Epithelial cell of esophagus (primary cell): ENCODE data around the gene MTCL1.
A peak's percentile ranks its signal among the peaks of the same experiment; 100 is the strongest.

Source experiments
- DNase-seq: peaks from one replicate; pipeline ENCODE4 v3.0.0; 2010; ENCODE audit warnings: low read depth
- H3K4me3 ChIP-seq: 2 replicates; pipeline ENCODE4 v1.5.1; 2011; ENCODE audit warnings: mild to moderate bottlenecking, low read length, control low read depth
- CTCF ChIP-seq: IDR thresholded peaks from 2 replicates; pipeline ENCODE4 v1.5.1; 2011; ENCODE audit warnings: low read depth, mild to moderate bottlenecking, low read length, control low read depth, inconsistent platforms; ENCODE audit not compliant: insufficient read depth; ENCODE audit errors: missing control alignments

MTCL1 gene

DNA sequence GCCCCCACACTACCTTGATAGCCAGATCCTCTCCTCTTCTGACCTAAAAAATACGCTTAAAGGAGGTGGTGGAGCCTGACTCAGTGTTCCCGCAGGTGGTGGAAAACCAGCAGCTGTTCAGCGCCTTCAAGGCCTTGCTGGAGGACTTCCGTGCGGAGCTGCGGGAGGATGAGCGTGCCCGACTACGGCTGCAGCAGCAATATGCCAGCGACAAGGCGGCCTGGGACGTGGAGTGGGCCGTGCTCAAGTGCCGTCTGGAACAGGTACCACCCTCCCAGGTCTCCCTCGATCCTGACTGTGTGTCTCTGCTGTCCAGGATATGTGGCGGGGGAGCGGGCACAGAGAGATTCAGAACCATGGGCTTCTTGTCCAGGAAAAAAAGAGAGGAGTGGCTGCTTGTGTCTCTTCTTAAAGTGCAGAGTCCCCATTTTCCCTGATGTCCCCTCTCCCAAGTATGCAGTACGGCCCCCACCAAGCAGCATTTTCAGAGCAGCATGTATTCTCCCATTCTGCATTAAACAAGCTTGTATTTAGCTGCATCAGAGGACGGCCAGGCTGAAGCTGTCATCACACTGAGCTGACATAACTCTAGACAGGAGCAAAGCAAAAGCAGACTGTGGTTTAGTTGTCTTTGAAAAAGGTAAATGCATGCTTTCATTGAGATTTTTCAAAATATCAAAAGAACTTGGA is 101.6 kb downstream of the MTCL1 start:
- no peak for DNase-seq
- TF ChIP-seq CTCF = no peak
- no peak overlapping the region for H3K4me3 ChIP-seq

- H3K4me3 ChIP-seq = no peak overlapping the region
- no peak for DNase-seq
- TF ChIP-seq CTCF = no peak
These were observed 102.1 kb downstream of the MTCL1 start for GRCh38 chr18:8807488-8807805.

GRCh38 chr18:8808001-8808400 is 102.6 kb downstream of the MTCL1 start:
- no peak for DNase-seq
- H3K4me3 ChIP-seq = no peak overlapping the region
- TF ChIP-seq CTCF = no peak

- TF ChIP-seq CTCF = no peak
- no peak for DNase-seq
- no peak overlapping the region for H3K4me3 ChIP-seq
These were observed 104.2 kb downstream of the MTCL1 start for GRCh38 chr18:8809514-8809913.

GRCh38 chr18:8810157-8810556 is 104.8 kb downstream of the MTCL1 start:
- TF ChIP-seq CTCF = no peak

GRCh38 chr18:8811115-8811514 is 105.8 kb downstream of the MTCL1 start:
- no peak for TF ChIP-seq CTCF
- no peak overlapping the region for H3K4me3 ChIP-seq
- peak; percentile 63 for DNase-seq

More at GRCh38 chr18:8810157-8810556, 104.8 kb downstream of the MTCL1 start:
- H3K4me3 ChIP-seq = no peak overlapping the region
- no peak for DNase-seq

- no peak overlapping the region for H3K4me3 ChIP-seq
- no peak for DNase-seq
- TF ChIP-seq CTCF = no peak
These were observed 107.3 kb downstream of the MTCL1 start for GRCh38 chr18:8812631-8813030.
